HG03095 (cell line): ENCODE data around the gene CAPN1.

ENCODE experiments used
- ATAC-seq: cut with Tn5 transposase; IDR thresholded peaks from one replicate; pipeline ENCODE4 v1.9.1; 2021; ENCODE audit warnings: moderate library complexity; ENCODE audit not compliant: unreplicated experiment

Gene CAPN1

DNA sequence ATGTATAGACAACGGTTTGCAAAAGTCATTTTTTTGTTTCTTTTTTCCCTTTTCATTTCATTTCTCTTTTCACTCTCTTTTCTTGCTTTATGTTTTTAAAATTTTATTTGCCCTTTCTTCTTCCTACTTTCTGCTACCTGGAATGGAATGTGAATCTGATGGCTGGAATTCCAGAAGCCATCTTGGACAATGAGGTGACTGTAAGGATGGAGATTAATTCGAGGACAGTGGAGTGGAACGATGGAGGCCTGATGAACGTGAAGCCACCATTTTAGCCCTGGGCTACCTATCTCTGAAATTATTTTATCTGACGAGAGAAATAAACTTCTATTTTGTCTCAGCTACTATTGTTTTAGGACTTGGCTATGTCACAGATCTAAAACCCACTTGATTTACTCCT, 77.3 kb downstream of the CAPN1 start:
- ATAC-seq: no peak

DNA sequence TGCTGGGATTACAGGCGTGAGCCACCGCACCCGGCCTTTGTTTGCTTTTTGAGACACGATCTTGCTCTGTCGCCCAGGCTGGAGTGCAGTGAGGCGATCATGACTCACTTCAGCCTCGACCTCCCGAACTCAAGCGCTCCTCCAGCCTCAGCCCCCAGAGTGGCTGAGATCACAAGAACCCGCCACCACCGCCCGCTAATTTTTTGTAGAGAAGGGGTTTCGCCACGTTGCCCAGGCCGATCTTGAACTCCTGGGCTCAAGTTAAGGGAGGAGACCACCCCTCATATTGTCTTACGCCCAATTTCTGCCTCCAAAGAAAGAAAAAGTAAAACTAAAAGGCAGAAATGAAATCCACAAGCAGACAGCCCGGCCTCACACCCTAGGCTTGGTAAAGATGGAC, 78.6 kb downstream of the CAPN1 start:
- no peak for ATAC-seq

DNA sequence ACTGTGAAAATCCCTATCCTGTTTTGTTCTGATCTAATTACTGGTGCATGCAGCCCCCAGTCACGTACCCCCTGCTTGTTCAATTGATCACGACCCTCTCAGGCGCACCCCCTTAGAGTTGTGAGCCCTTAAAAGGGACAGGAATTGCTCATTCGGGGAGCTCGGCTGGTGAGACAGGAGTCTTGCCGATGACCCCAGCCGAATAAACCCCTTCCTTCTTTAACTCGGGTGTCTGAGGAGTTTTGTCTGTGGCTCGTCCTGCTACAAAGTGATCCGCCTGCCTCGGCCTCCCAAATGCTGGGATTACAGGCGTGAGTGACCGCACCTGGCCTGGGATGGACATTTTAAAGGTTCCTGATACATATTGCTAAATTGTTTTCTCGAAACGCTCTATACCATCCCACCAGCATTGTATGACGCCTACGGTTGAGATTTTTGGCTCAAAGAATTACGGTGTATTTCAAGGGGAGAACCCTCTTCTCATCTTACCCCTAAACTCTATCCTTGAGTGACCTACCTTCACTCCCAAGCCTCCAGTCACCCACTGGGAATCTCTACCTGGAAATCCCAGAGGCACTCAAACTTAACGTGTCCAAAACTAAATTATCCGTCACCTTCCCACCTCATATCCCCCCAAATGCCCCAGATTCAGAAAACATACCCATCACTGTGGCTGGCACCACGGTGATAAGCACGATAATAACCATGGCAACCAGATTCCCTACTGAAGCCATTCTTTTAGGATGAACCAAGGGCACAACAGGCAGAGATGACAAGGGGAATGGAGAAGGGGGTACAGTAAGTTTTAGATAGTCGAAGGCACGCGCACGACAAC, 79.2 kb downstream of the CAPN1 start:
- no peak for ATAC-seq
